Endothelial cell (in vitro differentiated cells): ENCODE measurements around the gene KIF3A. TPM values are rescaled to one million over a fixed set of nuclear protein-coding genes. Genes with fewer than 3 reads are reported as not detected.

Experiments
- DNase-seq: peaks from one replicate; pipeline ENCODE4 v3.0.0; 2021; ENCODE audit warnings: low spot score
- H3K27ac Mint-ChIP-seq: one replicate; pipeline ENCODE4 v1.8.0; 2021; ENCODE audit warnings: mixed read lengths, inconsistent platforms; ENCODE audit not compliant: unreplicated experiment
- H3K27me3 Mint-ChIP-seq: one replicate; pipeline ENCODE4 v1.8.0; 2021; ENCODE audit warnings: mild to moderate bottlenecking, moderate library complexity, mixed read lengths, inconsistent platforms; ENCODE audit not compliant: unreplicated experiment
- H3K36me3 Mint-ChIP-seq: one replicate; pipeline ENCODE4 v1.8.0; 2021; ENCODE audit warnings: mild to moderate bottlenecking, low read depth, mixed read lengths, inconsistent platforms; ENCODE audit not compliant: unreplicated experiment
- H3K4me1 Mint-ChIP-seq: one replicate; pipeline ENCODE4 v1.8.0; 2021; ENCODE audit warnings: mild to moderate bottlenecking, mixed read lengths, inconsistent platforms; ENCODE audit not compliant: unreplicated experiment
- H3K4me3 Mint-ChIP-seq: one replicate; pipeline ENCODE4 v1.8.0; 2021; ENCODE audit warnings: mild to moderate bottlenecking, mixed read lengths, inconsistent platforms; ENCODE audit not compliant: unreplicated experiment
- H3K9me3 Mint-ChIP-seq: one replicate; pipeline ENCODE4 v1.8.0; 2021; ENCODE audit warnings: mixed read lengths, inconsistent platforms; ENCODE audit not compliant: unreplicated experiment
- CTCF ChIP-seq: fragments of 200-600 bp; sonication (generic); IDR thresholded peaks from one replicate; pipeline ENCODE4 v1.5.0; 2021; ENCODE audit warnings: antibody characterized with exemption; ENCODE audit not compliant: unreplicated experiment
- total RNA-seq: library from RNA; stranded (reverse); fragmentation: NEBNext Ultra II Directional; extraction: Animal tissue kit (Norgen Biotek cat#: 25700); gene quantifications from one replicate; pipeline ENCODE4 v1.2.1, GENCODE V29; 2021; ENCODE audit not compliant: unreplicated experiment

KIF3A gene
- total RNA-seq, 1 donor from 2014 or later, result 11.5 TPM

- no peak overlapping the region for H3K27ac Mint-ChIP-seq
- peaks cover 20% of the 10 kb centered on the region for H3K36me3 Mint-ChIP-seq
- no peak overlapping the region for H3K4me3 Mint-ChIP-seq
- peaks cover 2% of the 10 kb centered on the region for H3K27me3 Mint-ChIP-seq
- no peaks in the 10 kb centered on the region for H3K9me3 Mint-ChIP-seq
- H3K4me1 Mint-ChIP-seq, result no peaks in the 10 kb centered on the region
- TF ChIP-seq CTCF, result no peak
- DNase-seq, result peak; percentile 1
Measured at GRCh38 chr5:132760049-132760420, 22.7 kb upstream of the KIF3A start.

- Mint-ChIP-seq H3K4me3 (no peak overlapping the region), H3K27me3 (peaks cover 2% of the 10 kb centered on the region), H3K4me1 (peaks cover 2% of the 10 kb centered on the region), H3K36me3 (peaks cover 20% of the 10 kb centered on the region), H3K9me3 (no peaks in the 10 kb centered on the region), H3K27ac (no peak overlapping the region)
- peak; percentile 1 for DNase-seq
- no peak for TF ChIP-seq CTCF
Measured at GRCh38 chr5:132759114-132760048, 22.0 kb upstream of the KIF3A start.

- Mint-ChIP-seq H3K27me3 (peaks cover 2% of the 10 kb centered on the region), H3K9me3 (no peaks in the 10 kb centered on the region), H3K4me1 (peaks cover 2% of the 10 kb centered on the region), H3K36me3 (peaks cover 20% of the 10 kb centered on the region), H3K4me3 (no peak overlapping the region), H3K27ac (no peak overlapping the region)
- TF ChIP-seq CTCF, result no peak
- peak; percentile 1 for DNase-seq
Measured at GRCh38 chr5:132758451-132758850, 21.1 kb upstream of the KIF3A start.

GRCh38 chr5:132756542-132756941, 19.2 kb upstream of the KIF3A start:
- Mint-ChIP-seq H3K27ac (no peak overlapping the region), H3K4me3 (no peak overlapping the region)

More at GRCh38 chr5:132756542-132756941, 19.2 kb upstream of the KIF3A start:
- H3K27me3 Mint-ChIP-seq, result peaks cover 2% of the 10 kb centered on the region
- peaks cover 15% of the 10 kb centered on the region for H3K36me3 Mint-ChIP-seq
- no peak for DNase-seq
- no peaks in the 10 kb centered on the region for H3K9me3 Mint-ChIP-seq
- no peak for TF ChIP-seq CTCF
- H3K4me1 Mint-ChIP-seq, result peaks cover 2% of the 10 kb centered on the region
